IPS-NIHi7 (cell line): ENCODE results near the gene KRT74.

Source experiments
- DNase-seq: peaks from one replicate; pipeline ENCODE4 v3.0.0; 2012; ENCODE audit warnings: mixed read lengths; ENCODE audit errors: extremely low spot score

KRT74 gene

DNA sequence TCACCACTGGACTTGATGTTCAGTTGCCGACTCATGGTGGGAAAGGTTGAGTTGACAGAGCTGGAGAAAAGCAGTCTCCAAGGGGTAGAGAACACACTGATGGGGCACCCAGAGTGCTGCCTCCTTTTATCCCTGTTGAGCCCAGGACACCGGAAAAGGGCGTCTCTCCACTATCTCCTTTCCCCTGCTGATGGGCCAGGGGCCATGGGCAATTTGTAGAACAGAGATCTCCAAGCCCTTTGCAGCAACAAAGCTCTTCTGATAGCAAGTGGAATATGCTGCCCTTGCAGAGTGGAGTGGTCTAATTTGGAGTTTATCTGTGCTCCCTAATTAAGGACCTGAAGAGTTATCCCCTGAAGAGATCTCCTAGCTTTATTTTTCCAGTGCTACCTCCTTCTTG, at the start of gene KRT74:
Gene KRT74 (minus strand): TSS at position 101 of the 400 bp plus-strand sequence. CDS start 66 bp downstream, at position 35.
- DNase-seq, result no peak

DNA sequence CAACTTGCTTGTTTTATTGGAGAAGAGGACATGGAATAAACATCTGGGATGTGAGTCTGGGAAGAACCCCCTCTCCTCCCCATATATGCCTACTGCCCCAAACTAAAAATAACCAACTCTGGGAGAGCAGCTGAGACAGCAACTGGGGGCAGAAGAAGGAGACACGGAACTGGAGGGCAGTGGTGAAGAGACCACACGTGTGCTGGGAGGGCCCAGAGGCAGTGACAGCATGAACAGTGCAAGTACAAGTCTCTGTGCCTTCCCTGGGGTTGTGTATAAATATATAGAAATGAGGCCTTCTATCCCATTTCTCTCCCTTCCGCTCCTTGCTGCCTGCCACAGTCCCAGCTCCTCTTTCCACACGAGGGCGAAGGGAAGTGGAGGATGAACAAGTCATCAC, 48.7 kb upstream of the KRT74 start:
- DNase-seq, result no peak

DNA sequence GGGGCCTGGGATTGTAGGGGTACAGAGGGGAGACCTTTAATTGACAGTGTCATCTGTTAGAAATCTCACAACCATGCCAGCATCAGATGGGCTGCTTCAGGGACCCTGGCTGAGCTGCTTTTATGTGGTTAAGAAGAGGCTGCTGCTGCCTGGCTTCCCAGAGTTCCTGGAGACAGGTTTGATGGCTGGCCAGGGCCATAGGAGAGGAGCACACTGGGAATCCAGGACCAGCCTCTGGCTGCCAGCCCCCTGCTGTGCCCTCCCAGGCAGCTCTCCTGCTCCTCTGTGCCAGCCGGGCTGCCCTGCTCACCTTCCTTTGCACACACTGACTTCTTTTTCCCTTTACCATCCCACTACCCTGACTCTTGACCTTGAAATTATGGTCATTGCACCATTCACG, 45.2 kb upstream of the KRT74 start:
- DNase-seq, result no peak

DNA sequence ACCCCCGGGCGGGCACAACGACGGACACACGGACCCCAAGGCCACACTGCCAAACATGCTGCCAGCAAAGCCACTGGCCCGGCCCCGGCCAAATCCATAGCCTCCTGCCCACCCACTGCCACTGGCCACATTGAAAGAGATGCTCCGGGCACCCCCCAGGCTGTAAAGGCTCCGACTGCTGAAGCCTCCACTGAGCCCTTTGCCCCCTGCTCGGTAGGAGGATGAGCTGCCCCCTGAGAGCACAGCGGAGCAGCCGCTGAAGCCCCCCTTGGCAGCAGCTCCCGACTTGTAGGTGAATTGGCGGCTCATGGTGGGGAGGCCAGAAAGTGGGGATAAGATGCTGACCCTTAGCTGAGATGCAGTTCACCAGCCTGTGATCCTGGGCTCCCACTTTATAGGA, 44.6 kb upstream of the KRT74 start, which contains the start of gene KRT73:
Gene KRT73 (minus strand): TSS at position 344 of the 400 bp plus-strand sequence. CDS start 35 bp downstream, at position 309.
- DNase-seq, result no peak

DNA sequence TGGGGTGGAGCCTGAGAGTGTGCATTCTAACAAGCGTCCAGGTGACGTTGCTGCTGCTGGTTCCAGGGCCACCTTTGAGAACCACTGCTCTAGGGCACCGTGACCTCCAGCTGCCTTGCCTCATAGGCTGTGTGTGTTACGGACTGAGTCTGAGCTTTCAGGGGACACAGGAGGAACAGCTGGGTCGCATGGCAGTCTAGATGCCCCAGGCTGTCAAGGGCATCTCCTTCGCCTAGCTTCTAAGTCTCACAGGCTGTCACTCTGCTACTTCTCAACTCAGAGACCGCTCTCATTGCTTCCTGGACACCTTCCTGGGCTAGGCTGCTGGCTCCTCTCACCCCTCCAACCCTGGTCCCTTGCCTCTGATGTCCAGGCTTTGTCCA, 43.8 kb upstream of the KRT74 start:
- no peak for DNase-seq

DNA sequence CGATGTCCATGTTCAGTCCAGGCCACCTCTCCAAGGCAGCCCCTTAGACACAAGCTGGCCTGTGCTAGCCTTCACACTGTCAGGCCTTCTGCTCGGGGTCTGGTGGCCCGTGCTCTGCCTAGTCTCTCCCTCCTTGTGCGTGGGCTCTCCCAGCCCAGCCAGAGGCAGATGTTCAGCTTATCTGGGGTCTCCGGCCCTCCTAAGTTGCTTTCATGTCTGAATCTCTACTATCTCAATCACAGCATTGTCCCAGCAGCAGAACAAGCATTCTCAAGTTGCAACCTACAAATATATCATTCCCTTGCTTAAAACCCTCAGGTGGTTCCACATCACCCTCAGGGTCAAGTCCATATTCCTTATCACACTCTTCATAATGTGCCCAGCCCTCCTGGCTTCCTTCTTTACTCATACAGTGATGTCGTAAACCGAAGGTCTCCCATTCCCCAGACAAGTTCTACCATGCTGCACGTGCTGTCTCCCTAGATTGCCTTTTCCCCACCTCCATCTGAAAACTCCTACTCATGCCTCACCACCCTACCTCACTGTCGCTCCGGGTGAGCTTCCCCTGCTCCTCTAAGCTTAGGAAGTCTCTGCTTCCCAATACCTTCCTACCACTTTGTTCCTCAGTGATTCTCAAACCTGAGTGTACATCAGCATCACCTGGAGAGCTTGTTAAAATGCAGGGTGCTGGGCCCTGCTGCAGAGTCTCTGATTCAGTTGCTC, 43.2 kb upstream of the KRT74 start:
- no peak for DNase-seq

DNA sequence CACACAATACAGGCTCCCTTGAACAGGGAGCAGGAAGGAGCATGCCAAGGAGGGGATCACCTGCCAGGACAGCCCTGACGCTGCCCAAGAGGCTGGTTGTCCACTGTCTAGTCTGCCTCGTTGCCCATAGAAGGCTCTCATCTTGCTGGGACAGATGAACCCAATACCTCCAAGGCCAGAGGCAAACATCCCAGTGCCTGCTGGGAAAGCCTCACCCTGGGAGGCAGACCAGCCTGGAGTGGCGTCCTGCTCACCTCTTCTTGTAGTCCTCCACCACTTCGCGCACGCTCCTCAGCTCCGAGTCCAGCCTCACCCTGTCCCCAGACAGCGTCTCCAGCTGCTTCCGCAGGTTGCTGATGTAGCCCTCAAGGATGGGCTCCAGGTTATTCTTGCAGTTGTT, 42.3 kb upstream of the KRT74 start:
- no peak for DNase-seq

DNA sequence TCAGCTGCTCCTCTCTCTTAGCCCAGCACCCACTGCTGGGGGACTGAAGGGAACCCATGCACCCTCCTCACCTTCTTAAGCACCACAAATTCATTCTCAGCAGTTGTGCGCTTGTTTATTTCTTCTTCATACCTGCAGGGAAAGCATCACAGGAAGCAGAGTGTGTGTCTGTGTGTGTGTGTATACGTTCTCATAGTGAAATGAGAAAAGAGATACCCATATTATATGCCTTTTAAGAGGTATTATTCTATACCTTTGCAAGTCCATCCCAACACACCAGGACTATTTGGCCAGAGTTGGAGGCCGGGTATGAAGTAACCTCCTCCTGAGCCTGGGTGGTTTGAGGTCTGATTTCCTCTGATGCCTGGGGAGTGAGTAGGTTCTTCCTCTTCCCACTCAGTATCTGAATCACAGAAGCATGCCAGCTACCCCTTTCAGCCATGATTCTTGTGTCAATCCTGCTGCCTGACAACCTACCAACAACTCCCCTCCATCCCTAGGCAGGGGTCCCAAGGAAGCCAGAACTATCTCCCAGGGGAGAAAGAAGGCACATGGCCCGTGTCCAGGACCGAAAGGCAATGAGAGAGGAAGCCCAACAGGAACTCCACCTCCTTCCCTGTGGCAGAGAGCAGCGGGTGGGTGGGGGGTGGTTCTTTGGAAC, 41.7 kb upstream of the KRT74 start:
- DNase-seq, result no peak

DNA sequence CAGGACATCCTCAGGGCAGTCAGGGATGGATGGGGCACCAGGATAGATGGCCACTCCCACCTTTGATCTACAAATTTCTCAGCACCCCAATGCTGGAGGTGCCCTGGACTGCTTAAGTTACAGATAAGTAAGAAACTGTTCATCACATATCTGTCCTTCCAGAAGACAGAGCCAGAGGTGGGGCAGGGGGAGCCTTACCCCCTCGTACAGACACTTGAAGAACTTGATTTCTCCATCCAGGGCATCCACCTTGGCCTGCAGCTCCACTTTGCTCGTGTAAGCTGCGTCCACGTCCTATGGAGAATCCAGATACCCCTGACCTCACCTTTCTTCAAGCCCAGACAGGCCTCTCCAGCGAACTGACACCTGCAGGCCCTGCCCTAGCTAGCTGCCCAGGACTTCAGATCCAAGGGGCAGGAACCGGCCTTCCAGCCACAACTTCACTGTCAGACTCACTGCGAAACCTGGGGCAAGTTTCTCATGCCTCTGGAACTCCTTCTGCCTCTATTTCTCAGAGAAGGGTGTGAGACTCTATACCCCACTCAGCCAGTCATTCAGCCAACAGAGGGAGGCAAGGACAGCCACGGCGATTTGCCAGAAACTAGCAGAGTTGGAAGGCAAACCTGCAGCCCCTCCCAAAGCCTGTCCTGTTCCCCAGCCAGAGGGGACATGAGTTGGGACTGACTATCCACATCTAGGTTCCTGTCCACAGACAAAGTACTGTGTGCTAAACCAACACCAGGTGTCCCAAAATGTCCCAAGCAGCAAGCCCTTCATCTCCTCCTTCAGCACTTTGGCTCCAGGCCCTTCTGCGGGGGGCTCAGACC, 41.0 kb upstream of the KRT74 start:
- no peak for DNase-seq

DNA sequence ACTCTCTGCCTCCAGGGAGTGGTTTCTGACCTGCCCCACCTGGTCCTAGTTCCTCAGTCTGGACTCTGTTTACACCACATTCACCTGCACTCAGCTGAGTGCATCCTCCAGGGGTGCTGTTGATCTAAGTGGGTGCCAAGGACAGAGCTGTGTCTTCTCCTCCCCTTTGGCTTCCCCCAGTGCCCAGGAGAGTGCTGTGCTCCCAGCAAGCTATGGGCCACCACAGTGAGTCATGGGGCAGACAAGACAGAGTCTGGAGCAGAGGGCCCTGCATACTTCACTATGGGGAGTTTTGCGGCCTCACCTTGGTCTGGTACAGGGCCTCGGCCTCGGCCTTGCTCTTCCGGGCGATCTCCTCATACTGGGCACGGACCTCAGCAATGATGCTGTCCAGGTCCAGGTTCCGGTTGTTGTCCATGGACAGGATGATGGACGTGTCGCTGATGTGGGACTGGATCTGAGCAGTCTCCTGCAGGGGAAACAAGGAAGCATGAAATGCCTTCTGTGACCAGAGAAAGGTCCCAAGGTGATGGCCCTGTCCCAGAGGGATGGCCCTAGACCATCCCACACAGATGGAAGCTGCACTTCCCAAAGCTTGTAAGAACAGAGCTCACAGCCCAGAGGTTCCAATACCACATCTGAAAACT, 39.9 kb upstream of the KRT74 start:
- no peak for DNase-seq

DNA sequence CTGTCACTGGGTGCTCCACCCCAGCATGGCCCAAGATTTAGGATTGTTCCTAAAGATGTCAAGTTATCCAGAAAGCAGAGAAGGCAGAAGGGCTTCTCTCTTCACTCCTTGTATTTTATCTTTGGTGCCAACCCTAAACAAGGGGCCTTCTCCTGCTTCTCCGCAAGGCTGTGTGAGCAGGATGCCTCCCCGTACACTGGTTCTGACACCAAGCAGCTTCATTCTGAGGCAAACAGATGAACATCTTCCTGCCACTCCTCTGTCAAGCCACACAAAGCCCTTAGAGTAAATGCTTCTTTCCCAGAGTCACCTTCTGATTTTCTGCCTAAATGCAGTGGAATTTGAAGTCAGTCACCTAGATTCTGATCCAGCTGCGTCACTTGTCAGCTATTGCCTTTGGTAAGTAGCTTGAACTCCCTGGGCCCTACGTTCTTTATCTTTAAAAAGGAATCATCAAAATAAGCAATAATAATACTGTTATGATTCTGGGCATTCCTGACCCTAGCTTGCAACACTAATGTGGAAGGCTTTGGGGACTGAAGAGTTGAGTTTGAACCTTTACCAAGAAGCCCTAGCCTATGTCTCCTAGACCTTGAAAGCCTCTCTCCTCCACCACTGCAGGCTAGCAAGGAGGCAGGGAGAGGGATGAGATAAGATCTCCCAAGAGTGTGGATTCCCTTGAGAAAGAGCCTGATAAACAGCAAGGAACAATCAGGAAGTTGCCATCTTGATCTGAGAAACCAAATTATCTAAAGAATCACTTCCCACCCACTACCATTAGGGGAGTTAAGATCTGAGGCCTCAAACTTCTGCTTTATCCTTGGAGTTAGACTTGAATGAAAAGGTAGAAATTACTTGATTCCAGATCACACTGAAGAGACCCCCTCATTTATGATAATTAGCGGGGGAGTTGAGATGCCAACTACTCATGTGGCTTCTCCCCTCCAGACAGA, 39.1 kb upstream of the KRT74 start:
- DNase-seq, result no peak

DNA sequence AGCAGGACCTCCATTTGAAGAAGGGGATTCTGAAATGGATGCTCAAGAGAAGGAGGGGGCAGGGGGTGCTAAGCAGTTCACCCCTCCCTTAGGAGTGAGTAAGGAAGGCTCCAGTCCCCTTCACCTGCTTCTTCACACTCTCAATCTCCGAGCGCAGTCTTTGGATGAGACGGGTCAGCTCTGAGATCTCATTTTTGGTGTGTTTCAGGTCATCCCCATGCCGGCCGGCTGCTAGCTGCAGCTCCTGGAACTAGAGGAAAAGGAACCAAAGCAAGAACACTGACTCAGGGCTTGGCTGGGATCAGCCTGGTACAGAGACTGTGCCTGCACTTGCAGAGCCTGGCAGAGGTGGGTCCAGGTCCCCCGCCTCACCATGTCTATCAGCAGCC, 37.4 kb upstream of the KRT74 start:
- DNase-seq, result no peak

DNA sequence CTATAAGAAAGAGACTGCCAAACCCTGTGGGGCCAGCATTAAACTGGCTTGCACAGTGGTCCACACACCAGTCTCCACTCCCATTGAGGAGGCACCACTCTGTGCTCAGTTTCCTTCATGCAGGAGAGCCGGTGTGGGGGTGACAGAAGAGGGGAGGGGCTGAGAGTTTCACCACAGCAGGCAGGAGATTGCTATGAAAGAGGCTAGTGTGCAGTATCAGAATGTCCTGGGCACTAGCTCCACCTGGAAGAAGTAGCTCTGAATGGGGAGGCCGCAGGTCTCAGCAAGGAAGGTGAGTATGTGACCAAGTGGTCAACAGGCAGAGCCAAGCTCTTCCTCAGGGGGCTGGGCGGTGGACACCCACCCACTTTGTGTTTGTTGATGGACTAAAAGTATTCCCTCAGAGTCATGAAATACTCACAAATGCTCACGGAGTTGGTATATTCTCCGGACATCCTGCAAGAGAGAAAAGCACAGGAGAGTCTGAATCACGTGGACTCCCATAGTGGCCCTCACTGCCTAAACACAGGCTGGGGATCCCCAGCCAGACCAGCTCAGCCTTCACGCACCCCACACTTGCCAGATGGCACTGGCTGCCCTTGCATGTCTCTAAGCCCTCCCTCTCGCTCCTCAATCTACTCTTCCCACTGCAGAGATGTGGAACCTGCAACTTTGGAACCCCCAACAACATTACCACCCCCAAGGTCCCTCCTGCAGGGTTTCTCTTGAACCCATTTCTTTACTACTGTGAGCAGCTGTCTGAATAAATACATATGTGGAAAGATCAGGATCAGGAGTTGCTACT, 35.4 kb upstream of the KRT74 start:
- DNase-seq, result no peak

DNA sequence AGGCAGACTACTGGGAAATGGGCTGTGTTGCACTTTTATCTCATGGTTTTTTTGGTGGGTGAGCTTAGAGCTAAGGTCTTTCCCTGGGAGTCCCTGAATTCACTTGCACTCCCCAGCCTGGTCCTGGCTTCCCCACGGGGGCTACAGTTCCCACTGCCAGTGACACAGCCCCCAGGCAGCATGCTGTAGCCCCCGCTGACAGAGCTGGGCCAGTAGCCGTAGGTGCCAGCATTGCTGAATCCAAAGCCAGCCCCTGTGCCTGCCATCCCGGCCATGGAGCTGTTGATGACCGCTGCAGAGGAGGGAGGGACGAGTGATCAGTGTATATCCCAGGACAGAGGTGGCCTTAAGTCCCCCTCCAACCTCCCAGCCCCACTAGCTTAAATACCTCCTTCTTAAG, 34.5 kb upstream of the KRT74 start:
- no peak for DNase-seq

DNA sequence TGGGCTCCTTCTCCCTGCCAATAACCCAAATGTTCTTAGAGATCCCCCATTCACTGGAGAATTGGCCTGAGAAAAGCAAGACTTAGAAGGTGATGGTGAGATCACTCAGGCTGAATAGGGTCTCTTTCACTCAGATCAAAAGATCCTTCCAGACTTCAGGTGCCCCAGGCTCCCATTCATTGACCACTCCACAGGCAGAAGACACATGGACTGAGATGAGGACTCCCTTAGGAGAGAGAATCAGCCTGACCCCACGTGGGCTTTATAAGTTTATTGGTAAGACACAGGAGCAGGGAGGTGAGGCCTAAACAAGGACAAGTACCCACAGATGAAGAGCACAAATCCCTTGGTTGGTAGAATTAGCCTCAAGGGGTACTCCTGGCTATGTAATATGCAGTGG, 33.7 kb upstream of the KRT74 start:
- no peak for DNase-seq

DNA sequence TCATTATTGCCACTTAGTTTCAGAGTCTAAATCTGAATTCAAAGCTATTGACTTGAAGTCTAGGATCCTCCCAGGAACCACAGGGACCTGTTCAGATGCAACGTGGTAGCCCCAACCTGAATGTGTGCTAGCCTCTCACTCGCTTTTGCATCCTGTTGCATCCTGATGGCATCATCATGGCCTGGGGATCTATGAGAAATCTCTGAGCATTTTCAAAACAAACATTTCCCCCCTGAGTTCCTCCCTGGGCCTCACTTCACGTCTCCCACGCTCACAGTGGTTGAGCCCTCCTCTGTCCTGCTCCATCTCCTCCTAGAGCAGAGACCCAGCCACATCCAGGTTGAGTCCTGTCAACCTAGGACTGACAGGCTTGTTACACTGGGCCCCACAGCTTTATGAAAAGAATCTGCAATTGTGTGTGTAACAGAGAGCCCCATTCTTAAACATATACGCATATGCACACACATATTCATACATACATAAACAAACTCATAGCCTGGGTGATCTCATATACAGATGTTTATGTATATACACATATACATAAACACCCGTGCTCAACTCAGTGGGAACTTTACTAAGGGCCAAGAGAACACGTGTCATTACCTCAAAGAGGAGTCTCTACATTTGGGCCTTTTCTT, 33.1 kb upstream of the KRT74 start:
- DNase-seq, result no peak

DNA sequence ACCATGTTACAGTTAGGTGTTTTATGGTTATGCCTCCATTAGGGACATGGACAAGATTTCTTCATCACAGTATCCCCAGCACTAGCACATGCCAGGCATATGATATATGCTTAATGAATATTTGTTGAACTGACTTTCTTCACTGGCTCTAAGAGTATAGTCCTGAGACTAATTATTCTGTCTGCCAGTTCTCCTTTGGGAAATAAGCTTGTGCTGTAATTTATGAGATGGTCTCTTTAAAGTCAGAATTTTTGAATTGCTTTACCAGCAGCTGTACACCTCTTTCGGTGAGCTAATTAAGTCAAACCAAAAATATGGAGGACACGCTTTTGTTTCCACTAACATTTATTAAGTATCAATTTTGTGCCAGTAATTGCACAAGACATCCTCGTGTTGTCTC, 32.5 kb upstream of the KRT74 start:
- DNase-seq, result no peak

DNA sequence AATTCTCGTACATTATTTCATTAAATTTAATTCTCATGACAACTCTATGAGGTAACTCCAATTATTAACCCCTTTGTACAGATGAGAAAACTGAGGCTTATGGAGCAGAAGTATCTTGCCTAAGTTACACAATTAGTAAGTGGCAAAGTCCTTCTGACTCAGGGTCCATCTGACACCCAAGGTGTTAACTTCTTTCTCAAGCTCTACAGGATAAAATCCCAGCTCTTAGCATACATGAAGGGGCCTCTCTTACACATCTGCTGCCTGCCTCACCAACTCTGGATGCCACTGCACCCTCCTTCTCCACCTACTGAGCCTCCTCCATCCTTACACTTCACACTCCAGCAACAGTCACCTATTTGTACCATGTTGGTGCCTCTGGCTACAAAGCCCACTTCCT, 31.9 kb upstream of the KRT74 start:
- DNase-seq, result no peak

DNA sequence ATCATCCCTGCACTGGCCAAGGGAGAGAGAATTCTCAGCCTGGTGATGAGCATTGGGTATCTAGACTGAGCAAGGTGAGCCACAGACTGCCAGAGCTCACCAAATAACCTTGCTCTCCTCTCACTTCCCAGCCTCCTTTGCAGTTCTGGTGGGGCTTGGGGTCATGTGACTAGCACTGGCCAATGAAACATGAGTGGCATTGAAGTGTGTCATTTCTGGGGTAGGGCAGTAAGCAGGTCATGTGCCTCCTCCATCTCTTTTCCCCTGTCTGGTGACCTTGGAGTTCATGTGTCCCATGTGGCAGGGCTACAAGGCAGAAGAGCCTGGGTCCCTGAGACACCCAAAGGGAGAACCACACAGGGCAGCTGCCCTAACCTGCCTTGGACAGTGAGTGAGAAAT, 31.2 kb upstream of the KRT74 start:
- DNase-seq, result no peak

DNA sequence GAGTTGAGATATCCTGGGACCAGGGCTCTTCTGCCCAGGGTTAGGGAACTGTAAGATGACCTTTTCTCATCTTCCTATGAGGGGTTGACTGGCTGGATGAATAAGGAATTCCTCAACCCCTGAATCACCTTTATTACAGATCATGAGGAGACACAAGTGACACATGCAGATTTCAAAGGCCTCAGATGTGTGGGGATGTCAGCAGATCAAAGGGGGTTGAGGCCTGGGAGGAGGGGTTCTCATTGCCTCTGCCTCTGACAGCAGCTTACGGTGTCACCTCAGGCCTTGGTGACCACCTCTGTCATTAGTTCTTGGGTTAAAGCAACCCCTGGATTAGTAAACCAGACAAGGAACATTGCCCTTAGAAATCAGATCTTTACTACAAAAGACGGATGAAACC, 29.7 kb upstream of the KRT74 start:
- DNase-seq, result no peak
